AG04450 (cell line): ENCODE measurements around the gene RNF181. TPM values are rescaled to one million over a fixed set of nuclear protein-coding genes. Genes with fewer than 3 reads are reported as not detected.

Experiments used
- CTCF ChIA-PET: fragments of 300-600, 350-600 bp; formaldehyde crosslinking; extraction: SDS; loops from one replicate; lab custom pipeline; 2022; ENCODE audit warnings: antibody characterized with exemption, inconsistent platforms; lab: Charles Lee
- POLR2A ChIA-PET: fragments of 350-600 bp; formaldehyde crosslinking; extraction: SDS; loops from one replicate; lab custom pipeline; 2021; ENCODE audit warnings: antibody characterized with exemption, inconsistent platforms; lab: Yijun Ruan, JAX
- DNase-seq: peaks from one replicate; pipeline ENCODE4 v3.0.0-alpha.2; 2011; ENCODE audit warnings: low read depth, low spot score
- H3K27ac ChIP-seq: one replicate; pipeline ENCODE4 v1.5.1; 2012; ENCODE audit warnings: low read depth, low read length, control low read depth
- H3K27me3 ChIP-seq: one replicate; pipeline ENCODE4 v1.6.0; 2012; ENCODE audit warnings: low read length; ENCODE audit not compliant: control insufficient read depth, insufficient read depth
- H3K4me3 ChIP-seq: 2 replicates; pipeline ENCODE4 v1.5.1; 2011; ENCODE audit warnings: mild to moderate bottlenecking, low read depth, low read length, control low read depth
- H3K9me3 ChIP-seq: 2 replicates; pipeline ENCODE4 v1.5.1; 2012; ENCODE audit warnings: low read length; ENCODE audit not compliant: control insufficient read depth, insufficient read depth
- polyA plus RNA-seq: library from polyadenylated mRNA; depleted of rRNA; stranded (reverse); fragments of >200 nt; gene quantifications from 2 replicates; pipeline ENCODE4 v1.2.3, GENCODE V29; 2011
- TF ChIP-seq, protein P1 (sequence below): IDR thresholded peaks from 2 replicates; pipeline ENCODE4 v1.5.1; 2011; ENCODE audit warnings: low read depth, low read length, control low read depth, inconsistent platforms

Gene RNF181
- polyA plus RNA-seq, 1 experiment = 260 TPM

DNA sequence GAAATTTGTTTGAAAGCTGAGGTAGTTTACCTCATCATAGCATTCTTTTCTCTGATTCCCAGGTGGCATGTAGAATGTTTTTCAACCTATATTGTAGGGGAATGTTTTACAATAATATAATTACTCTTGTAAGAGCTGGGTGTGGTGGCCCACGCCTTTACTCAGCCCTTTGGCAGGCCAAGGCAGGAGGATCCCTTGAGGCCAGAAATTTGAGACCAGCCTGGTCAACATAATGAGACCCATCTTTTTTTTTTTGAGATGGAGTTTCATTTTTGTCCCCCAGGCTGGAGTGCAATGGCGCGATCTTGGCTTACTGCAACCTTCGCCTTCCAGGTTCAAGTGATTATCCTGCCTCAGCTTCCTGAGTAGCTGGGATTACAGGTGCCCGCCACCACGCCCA is 24.1 kb downstream of the RNF181 start:
- ChIA-PET POLR2A (interaction anchor here (0.5 kb wide), 1 partner anchor 14 kb away, joined by 5 read pairs; no protein-coding TSS in a partner anchor), CTCF (interaction anchor here (4.7 kb wide), 1 partner anchor 17 kb away, joined by 49 read pairs; no protein-coding TSS in a partner anchor)
- Histone ChIP-seq H3K27ac (no peak overlapping the region), H3K27me3 (no peaks in the 10 kb centered on the region), H3K9me3 (no peaks in the 10 kb centered on the region), H3K4me3 (no peak overlapping the region)
- DNase-seq = no peak
- TF ChIP-seq, protein P1, sequence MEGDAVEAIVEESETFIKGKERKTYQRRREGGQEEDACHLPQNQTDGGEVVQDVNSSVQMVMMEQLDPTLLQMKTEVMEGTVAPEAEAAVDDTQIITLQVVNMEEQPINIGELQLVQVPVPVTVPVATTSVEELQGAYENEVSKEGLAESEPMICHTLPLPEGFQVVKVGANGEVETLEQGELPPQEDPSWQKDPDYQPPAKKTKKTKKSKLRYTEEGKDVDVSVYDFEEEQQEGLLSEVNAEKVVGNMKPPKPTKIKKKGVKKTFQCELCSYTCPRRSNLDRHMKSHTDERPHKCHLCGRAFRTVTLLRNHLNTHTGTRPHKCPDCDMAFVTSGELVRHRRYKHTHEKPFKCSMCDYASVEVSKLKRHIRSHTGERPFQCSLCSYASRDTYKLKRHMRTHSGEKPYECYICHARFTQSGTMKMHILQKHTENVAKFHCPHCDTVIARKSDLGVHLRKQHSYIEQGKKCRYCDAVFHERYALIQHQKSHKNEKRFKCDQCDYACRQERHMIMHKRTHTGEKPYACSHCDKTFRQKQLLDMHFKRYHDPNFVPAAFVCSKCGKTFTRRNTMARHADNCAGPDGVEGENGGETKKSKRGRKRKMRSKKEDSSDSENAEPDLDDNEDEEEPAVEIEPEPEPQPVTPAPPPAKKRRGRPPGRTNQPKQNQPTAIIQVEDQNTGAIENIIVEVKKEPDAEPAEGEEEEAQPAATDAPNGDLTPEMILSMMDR = no peak

DNA sequence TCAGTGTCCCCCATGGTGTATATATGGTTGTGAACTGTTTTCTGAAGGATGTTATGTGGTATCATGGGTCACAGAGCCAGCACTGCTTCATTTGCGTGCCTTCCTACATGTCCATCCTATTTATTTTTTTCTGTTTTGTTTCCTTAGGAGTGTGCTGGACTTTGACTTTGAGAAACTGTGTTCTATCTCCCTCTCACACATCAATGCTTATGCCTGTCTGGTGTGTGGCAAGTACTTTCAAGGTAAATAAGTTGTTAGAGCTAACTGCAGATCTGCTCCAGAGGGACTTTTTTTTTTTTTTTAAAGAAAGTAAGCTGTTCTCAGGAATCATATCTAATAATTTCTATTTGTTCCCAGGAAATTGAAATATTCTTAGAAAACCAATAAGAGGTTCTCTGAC is 25.8 kb downstream of the RNF181 start:
- no peak for DNase-seq
- no peak overlapping the region for H3K4me3 ChIP-seq
- ChIA-PET CTCF (interaction anchor here (1.5 to 4.7 kb wide), 2 partner anchors 15 to 27 kb away, joined by 3 to 49 read pairs; no protein-coding TSS in a partner anchor), POLR2A (interaction anchor here (0.6 to 0.7 kb wide), 2 partner anchors 10 to 151 kb away, joined by 3 read pairs; partner anchors contain the start of gene C2orf68)
- H3K9me3 ChIP-seq = no peaks in the 10 kb centered on the region
- H3K27me3 ChIP-seq = no peaks in the 10 kb centered on the region
- no peak overlapping the region for H3K27ac ChIP-seq
- TF ChIP-seq, protein P1 = no peak

DNA sequence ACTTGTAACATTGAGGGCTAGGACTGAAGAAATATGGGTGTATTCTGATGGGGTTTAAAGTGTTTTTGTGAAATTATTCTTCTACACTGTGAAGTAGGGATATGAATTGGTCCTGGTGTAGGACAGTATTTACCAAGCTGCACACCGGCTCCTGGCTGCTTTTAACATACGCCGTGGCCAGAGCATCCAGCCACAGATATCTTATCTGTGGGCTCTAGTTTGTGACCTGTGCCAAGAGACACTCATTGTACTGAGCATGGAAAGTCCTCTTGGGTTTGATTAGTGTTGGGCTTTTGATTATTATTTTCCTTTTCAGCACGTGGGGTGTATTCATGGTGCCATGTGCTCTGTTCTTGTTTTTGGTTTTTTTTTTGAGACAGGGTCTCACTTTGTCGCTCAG is 28.4 kb downstream of the RNF181 start:
- Histone ChIP-seq H3K9me3 (no peaks in the 10 kb centered on the region), H3K27me3 (no peaks in the 10 kb centered on the region), H3K27ac (no peak overlapping the region), H3K4me3 (no peak overlapping the region)
- CTCF ChIA-PET = interaction anchor here (0.7 kb wide), 1 partner anchor 103 kb away, joined by 3 read pairs; no protein-coding TSS in a partner anchor
- POLR2A ChIA-PET = no interaction called here
- DNase-seq = no peak
- TF ChIP-seq, protein P1 = no peak

- H3K27me3 ChIP-seq = no peaks in the 10 kb centered on the region
- POLR2A ChIA-PET = interaction anchor here (0.7 to 0.9 kb wide), 2 partner anchors 12 to 27 kb away, joined by 3 to 9 read pairs; partner anchors contain the start of gene USP39
- TF ChIP-seq, protein P1 = no peak
- no peak overlapping the region for H3K27ac ChIP-seq
- no peaks in the 10 kb centered on the region for H3K9me3 ChIP-seq
- CTCF ChIA-PET = interaction anchor here (1.4 to 3.1 kb wide), 2 partner anchors 8 to 79 kb away, joined by 3 to 20 read pairs; no protein-coding TSS in a partner anchor
- H3K4me3 ChIP-seq = no peak overlapping the region
- DNase-seq = no peak
These were observed 33.1 kb downstream of the RNF181 start for GRCh38 chr2:85628658-85629057.

- POLR2A ChIA-PET = interaction anchor here (0.7 kb wide), 1 partner anchor 213 kb away, joined by 11 read pairs; the partner anchor contains the start of gene SH2D6
- no peak overlapping the region for H3K27ac ChIP-seq
- no peak overlapping the region for H3K4me3 ChIP-seq
- CTCF ChIA-PET = interaction anchor here (0.6 to 1.3 kb wide), 2 partner anchors 17 kb away, joined by 3 to 6 read pairs; no protein-coding TSS in a partner anchor
- TF ChIP-seq, protein P1 = no peak
- no peaks in the 10 kb centered on the region for H3K27me3 ChIP-seq
- no peaks in the 10 kb centered on the region for H3K9me3 ChIP-seq
- DNase-seq = no peak
These were observed 35.8 kb downstream of the RNF181 start for GRCh38 chr2:85631316-85631715.
